A549 (cell line): ENCODE results near the gene ISM1.

Source experiments
- ATOH8 ChIP-seq: fragments of 250-450 bp; sonication (Bioruptor Pico); IDR thresholded peaks from 2 replicates; pipeline ENCODE4 v1.5.0; 2020; ENCODE audit warnings: low read depth, mild to moderate bottlenecking, moderate library complexity
- CBX2 ChIP-seq: fragments of 200-600 bp; sonication (generic); IDR thresholded peaks from 2 replicates; pipeline ENCODE4 v1.6.1; 2016; ENCODE audit warnings: low read depth, mild to moderate bottlenecking, borderline replicate concordance
- CTCF ChIP-seq: fragments of >200 bp; sonication (Bioruptor Twin); formaldehyde crosslinking; IDR thresholded peaks from 3 replicates; pipeline ENCODE4 v1.5.1; 2016
- EP300 ChIP-seq, 2 experiments: fragments of >200 bp; sonication (Bioruptor Twin); formaldehyde crosslinking; IDR thresholded peaks; 2 replicates in 1 of 2; 3 replicates in 1 of 2; pipeline ENCODE4 v1.6.1; 2016 to 2017
- SMC3 ChIP-seq: fragments of >200 bp; sonication (Bioruptor Twin); formaldehyde crosslinking; IDR thresholded peaks from 3 replicates; pipeline ENCODE4 v1.6.1; 2018; ENCODE audit warnings: inconsistent platforms
- TF ChIP-seq, protein P1 (sequence below): fragments of 200-600 bp; sonication (generic); IDR thresholded peaks from 2 replicates; pipeline ENCODE4 v1.6.1; 2016; ENCODE audit warnings: antibody characterized with exemption, mild to moderate bottlenecking, moderate library complexity
- TF ChIP-seq, protein P2 (sequence below): IDR thresholded peaks from 2 replicates; pipeline ENCODE4 v1.6.1; 2012

- TF ChIP-seq CTCF (no peak), SMC3 (no peak), EP300 (IDR thresholded peaks at IDR 0.05) (no peak), CBX2 (no peak), ATOH8 (no peak)
- TF ChIP-seq, protein P1, sequence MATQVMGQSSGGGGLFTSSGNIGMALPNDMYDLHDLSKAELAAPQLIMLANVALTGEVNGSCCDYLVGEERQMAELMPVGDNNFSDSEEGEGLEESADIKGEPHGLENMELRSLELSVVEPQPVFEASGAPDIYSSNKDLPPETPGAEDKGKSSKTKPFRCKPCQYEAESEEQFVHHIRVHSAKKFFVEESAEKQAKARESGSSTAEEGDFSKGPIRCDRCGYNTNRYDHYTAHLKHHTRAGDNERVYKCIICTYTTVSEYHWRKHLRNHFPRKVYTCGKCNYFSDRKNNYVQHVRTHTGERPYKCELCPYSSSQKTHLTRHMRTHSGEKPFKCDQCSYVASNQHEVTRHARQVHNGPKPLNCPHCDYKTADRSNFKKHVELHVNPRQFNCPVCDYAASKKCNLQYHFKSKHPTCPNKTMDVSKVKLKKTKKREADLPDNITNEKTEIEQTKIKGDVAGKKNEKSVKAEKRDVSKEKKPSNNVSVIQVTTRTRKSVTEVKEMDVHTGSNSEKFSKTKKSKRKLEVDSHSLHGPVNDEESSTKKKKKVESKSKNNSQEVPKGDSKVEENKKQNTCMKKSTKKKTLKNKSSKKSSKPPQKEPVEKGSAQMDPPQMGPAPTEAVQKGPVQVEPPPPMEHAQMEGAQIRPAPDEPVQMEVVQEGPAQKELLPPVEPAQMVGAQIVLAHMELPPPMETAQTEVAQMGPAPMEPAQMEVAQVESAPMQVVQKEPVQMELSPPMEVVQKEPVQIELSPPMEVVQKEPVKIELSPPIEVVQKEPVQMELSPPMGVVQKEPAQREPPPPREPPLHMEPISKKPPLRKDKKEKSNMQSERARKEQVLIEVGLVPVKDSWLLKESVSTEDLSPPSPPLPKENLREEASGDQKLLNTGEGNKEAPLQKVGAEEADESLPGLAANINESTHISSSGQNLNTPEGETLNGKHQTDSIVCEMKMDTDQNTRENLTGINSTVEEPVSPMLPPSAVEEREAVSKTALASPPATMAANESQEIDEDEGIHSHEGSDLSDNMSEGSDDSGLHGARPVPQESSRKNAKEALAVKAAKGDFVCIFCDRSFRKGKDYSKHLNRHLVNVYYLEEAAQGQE: no peak
- TF ChIP-seq, protein P2, sequence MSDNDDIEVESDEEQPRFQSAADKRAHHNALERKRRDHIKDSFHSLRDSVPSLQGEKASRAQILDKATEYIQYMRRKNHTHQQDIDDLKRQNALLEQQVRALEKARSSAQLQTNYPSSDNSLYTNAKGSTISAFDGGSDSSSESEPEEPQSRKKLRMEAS: no peak
These were observed 84.2 kb downstream of the ISM1 start for GRCh38 chr20:13305284-13305683.
